Ishikawa (cell line): ENCODE measurements around the gene OXCT1.
A peak's percentile ranks its signal among the peaks of the same experiment; 100 is the strongest.

Experiments
- CEBPB ChIP-seq: IDR thresholded peaks from 2 replicates; pipeline ENCODE4 v1.6.1; 2012
- CREB1 ChIP-seq: IDR thresholded peaks from 2 replicates; pipeline ENCODE4 v1.6.1; 2012; ENCODE audit warnings: low read depth
- EGR1 ChIP-seq: IDR thresholded peaks from 2 replicates; pipeline ENCODE4 v1.6.1; 2012
- EP300 ChIP-seq: IDR thresholded peaks from 2 replicates; pipeline ENCODE4 v1.6.1; 2012; ENCODE audit warnings: borderline replicate concordance
- NFIC ChIP-seq: IDR thresholded peaks from 2 replicates; pipeline ENCODE4 v1.6.1; 2012
- RAD21 ChIP-seq: IDR thresholded peaks from 2 replicates; pipeline ENCODE4 v1.6.1; 2012; ENCODE audit warnings: low read depth
- TAF1 ChIP-seq: IDR thresholded peaks from 2 replicates; pipeline ENCODE4 v1.6.1; 2012; ENCODE audit warnings: low read depth, mild to moderate bottlenecking
- YY1 ChIP-seq: IDR thresholded peaks from 2 replicates; pipeline ENCODE4 v1.6.1; 2012; ENCODE audit warnings: low read depth
- ZBTB7A ChIP-seq: IDR thresholded peaks from 2 replicates; pipeline ENCODE4 v1.6.1; 2012; ENCODE audit warnings: low read depth
- TF ChIP-seq, protein P1 (sequence below): IDR thresholded peaks from 2 replicates; pipeline ENCODE4 v1.6.1; 2012; ENCODE audit warnings: low read depth, mild to moderate bottlenecking
- TF ChIP-seq, protein P2 (sequence below): IDR thresholded peaks from 2 replicates; pipeline ENCODE4 v1.6.1; 2012

DNA sequence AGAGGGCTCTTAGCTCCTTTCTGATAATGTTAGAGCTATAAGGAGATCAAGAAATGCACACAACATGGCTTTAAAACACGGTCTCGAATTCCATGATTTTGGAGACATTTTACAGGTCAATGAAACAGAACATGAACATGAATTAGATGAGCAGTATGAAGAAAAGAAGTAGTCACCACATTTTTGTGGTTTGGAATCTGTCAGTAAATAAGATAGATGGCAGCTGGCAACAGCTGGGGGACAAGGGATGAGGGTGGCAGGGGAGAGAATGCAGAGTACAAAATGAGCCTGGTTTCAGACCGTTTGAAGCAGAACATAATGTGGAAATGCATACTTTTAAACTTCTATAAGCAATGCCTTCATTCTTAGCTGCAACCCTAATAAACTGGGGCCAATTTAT, 107.1 kb downstream of the OXCT1 start:
- no peak for TF ChIP-seq CREB1
- TF ChIP-seq, protein P1, sequence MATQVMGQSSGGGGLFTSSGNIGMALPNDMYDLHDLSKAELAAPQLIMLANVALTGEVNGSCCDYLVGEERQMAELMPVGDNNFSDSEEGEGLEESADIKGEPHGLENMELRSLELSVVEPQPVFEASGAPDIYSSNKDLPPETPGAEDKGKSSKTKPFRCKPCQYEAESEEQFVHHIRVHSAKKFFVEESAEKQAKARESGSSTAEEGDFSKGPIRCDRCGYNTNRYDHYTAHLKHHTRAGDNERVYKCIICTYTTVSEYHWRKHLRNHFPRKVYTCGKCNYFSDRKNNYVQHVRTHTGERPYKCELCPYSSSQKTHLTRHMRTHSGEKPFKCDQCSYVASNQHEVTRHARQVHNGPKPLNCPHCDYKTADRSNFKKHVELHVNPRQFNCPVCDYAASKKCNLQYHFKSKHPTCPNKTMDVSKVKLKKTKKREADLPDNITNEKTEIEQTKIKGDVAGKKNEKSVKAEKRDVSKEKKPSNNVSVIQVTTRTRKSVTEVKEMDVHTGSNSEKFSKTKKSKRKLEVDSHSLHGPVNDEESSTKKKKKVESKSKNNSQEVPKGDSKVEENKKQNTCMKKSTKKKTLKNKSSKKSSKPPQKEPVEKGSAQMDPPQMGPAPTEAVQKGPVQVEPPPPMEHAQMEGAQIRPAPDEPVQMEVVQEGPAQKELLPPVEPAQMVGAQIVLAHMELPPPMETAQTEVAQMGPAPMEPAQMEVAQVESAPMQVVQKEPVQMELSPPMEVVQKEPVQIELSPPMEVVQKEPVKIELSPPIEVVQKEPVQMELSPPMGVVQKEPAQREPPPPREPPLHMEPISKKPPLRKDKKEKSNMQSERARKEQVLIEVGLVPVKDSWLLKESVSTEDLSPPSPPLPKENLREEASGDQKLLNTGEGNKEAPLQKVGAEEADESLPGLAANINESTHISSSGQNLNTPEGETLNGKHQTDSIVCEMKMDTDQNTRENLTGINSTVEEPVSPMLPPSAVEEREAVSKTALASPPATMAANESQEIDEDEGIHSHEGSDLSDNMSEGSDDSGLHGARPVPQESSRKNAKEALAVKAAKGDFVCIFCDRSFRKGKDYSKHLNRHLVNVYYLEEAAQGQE = no peak
- TF ChIP-seq CEBPB = no peak
- no peak for TF ChIP-seq RAD21
- TF ChIP-seq TAF1 = no peak
- no peak for TF ChIP-seq EP300
- TF ChIP-seq, protein P2, sequence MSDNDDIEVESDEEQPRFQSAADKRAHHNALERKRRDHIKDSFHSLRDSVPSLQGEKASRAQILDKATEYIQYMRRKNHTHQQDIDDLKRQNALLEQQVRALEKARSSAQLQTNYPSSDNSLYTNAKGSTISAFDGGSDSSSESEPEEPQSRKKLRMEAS = no peak
- no peak for TF ChIP-seq EGR1
- no peak for TF ChIP-seq ZBTB7A
- peak; percentile 40 for TF ChIP-seq NFIC
- TF ChIP-seq YY1 = no peak
